Liver (tissue), 3 donors: ENCODE data around the gene F12.

Source experiments
- EGR1 ChIP-seq, 2 donors: IDR thresholded peaks; 2 replicates each; pipeline ENCODE4 v1.6.1; 2016 to 2018; ENCODE audit warnings: antibody characterized with exemption in 2 of 2, low read depth in 2 of 2
- FOXA1 ChIP-seq: IDR thresholded peaks from 2 replicates; pipeline ENCODE4 v1.6.1; 2016; ENCODE audit warnings: antibody characterized with exemption
- GABPA ChIP-seq, 2 donors: IDR thresholded peaks in 1 of 2; conservative IDR thresholded peaks in 1 of 2; 2 replicates each; pipeline ENCODE4 v1.6.1; 2016; ENCODE audit warnings: antibody characterized with exemption in 2 of 2, mild to moderate bottlenecking in 1 of 2, moderate library complexity in 1 of 2
- JUND ChIP-seq, 2 donors: IDR thresholded peaks; 2 replicates each; pipeline ENCODE4 v1.6.1; 2016; ENCODE audit warnings: antibody characterized with exemption in 2 of 2
- RAD21 ChIP-seq, 2 donors: IDR thresholded peaks; 2 replicates each; pipeline ENCODE4 v1.6.1; 2016; ENCODE audit warnings: antibody characterized with exemption in 2 of 2, mild to moderate bottlenecking in 2 of 2
- YY1 ChIP-seq: IDR thresholded peaks from 2 replicates; pipeline ENCODE4 v1.6.1; 2016; ENCODE audit warnings: antibody characterized with exemption, mild to moderate bottlenecking
- TF ChIP-seq, protein P1 (sequence below): fragments of 150-350 bp; IDR thresholded peaks from 2 replicates; pipeline ENCODE4 v1.5.1; 2017; ENCODE audit warnings: improper control_type of control experiment, low read depth, low read length; ENCODE audit not compliant: missing input control
- donor health status: healthy.
- donor health status: healthy.

- no peak for TF ChIP-seq EGR1 (IDR thresholded peaks at IDR 0.05; ENCODE audit: low read depth in 2 of 2)
- no peak for TF ChIP-seq YY1
- TF ChIP-seq JUND (IDR thresholded peaks at IDR 0.05): no peak
- TF ChIP-seq, protein P1, sequence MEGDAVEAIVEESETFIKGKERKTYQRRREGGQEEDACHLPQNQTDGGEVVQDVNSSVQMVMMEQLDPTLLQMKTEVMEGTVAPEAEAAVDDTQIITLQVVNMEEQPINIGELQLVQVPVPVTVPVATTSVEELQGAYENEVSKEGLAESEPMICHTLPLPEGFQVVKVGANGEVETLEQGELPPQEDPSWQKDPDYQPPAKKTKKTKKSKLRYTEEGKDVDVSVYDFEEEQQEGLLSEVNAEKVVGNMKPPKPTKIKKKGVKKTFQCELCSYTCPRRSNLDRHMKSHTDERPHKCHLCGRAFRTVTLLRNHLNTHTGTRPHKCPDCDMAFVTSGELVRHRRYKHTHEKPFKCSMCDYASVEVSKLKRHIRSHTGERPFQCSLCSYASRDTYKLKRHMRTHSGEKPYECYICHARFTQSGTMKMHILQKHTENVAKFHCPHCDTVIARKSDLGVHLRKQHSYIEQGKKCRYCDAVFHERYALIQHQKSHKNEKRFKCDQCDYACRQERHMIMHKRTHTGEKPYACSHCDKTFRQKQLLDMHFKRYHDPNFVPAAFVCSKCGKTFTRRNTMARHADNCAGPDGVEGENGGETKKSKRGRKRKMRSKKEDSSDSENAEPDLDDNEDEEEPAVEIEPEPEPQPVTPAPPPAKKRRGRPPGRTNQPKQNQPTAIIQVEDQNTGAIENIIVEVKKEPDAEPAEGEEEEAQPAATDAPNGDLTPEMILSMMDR: no peak
- TF ChIP-seq GABPA (IDR thresholded peaks at IDR 0.05 in 1 of 2, conservative IDR thresholded peaks at IDR 0.05 in 1 of 2): no peak
- no peak for TF ChIP-seq RAD21 (IDR thresholded peaks at IDR 0.05)
- no peak for TF ChIP-seq FOXA1
Measured at GRCh38 chr5:177384134-177384533, 25.2 kb downstream of the F12 start, which contains the start of gene SLC34A1.
